WI38 (cell line): ENCODE results near the gene ACVR1C.

Experiments
- H3K4me3 ChIP-seq: 2 replicates; pipeline ENCODE4 v1.5.1; 2011; ENCODE audit warnings: low read depth, mild to moderate bottlenecking, control low read depth, low read length
- TF ChIP-seq, protein P1 (sequence below): IDR thresholded peaks from 2 replicates; pipeline ENCODE4 v1.5.1; 2012; ENCODE audit warnings: low read depth, mild to moderate bottlenecking, control low read depth, low read length

The ACVR1C gene

DNA sequence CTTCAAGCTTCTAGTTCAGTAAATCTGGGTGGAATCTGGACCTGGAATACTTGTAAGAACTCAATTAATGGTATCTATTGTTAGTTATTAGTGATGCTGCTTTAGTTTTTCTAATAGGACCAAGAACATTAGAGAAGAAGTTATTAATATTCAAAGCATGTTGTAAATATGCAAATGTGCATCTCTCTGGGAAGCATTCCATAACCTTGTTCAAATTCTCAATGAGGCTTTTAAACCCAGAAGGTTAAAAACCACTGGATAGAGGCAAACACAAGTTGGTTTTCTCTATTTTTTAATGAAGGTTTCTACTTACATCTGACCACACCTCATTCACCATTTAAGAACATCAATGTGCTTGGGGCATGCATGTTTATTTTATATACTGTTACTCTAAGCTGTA lies 16.1 kb upstream of the ACVR1C start:
- H3K4me3 ChIP-seq, result no peak overlapping the region
- TF ChIP-seq, protein P1, sequence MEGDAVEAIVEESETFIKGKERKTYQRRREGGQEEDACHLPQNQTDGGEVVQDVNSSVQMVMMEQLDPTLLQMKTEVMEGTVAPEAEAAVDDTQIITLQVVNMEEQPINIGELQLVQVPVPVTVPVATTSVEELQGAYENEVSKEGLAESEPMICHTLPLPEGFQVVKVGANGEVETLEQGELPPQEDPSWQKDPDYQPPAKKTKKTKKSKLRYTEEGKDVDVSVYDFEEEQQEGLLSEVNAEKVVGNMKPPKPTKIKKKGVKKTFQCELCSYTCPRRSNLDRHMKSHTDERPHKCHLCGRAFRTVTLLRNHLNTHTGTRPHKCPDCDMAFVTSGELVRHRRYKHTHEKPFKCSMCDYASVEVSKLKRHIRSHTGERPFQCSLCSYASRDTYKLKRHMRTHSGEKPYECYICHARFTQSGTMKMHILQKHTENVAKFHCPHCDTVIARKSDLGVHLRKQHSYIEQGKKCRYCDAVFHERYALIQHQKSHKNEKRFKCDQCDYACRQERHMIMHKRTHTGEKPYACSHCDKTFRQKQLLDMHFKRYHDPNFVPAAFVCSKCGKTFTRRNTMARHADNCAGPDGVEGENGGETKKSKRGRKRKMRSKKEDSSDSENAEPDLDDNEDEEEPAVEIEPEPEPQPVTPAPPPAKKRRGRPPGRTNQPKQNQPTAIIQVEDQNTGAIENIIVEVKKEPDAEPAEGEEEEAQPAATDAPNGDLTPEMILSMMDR, result no peak

- TF ChIP-seq, protein P1, result no peak
- no peak overlapping the region for H3K4me3 ChIP-seq
Observed at GRCh38 chr2:157631861-157632260, 3.2 kb upstream of the ACVR1C start.

- peak overlapping the region; percentile 57 for H3K4me3 ChIP-seq
- TF ChIP-seq, protein P1, result no peak
Observed at GRCh38 chr2:157627594-157628476, 829 bp downstream of the ACVR1C start.

DNA sequence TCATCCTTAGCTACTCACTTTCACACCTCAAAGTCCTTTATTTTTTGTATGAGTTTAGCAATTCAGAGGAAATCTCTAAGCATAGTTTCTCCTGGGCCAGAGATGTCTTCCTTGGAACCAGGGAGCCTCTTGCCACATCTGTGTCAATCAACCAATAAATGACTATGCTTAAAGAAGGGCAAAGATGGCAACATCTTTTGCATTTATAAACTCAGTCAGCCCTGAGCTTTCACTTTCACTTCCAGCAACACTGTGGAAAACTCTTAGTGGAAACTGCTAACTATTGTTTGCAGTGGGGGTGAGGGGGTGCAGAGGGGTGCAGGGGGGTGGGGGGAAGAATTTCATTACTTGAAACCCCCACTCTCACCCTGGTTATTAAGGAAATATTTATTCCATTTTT lies 3.4 kb downstream of the ACVR1C start:
- TF ChIP-seq, protein P1, result no peak
- H3K4me3 ChIP-seq, result 0 out of 2 replicates have a peak overlapping the region, but pooled peaks have one; percentile 14

GRCh38 chr2:157620956-157621355 lies 7.7 kb downstream of the ACVR1C start:
- TF ChIP-seq, protein P1, result no peak
- no peak overlapping the region for H3K4me3 ChIP-seq

GRCh38 chr2:157611726-157612125 lies 16.9 kb downstream of the ACVR1C start:
- no peak overlapping the region for H3K4me3 ChIP-seq
- TF ChIP-seq, protein P1, result no peak

GRCh38 chr2:157611110-157611509 lies 17.6 kb downstream of the ACVR1C start:
- TF ChIP-seq, protein P1, result no peak
- no peak overlapping the region for H3K4me3 ChIP-seq
